Uterus (tissue), 2 donors: ENCODE data around the gene TMEM97.

ENCODE experiments used
- POLR2A ChIP-seq, 2 donors: fragments of 450-650 bp; IDR thresholded peaks; one replicate each; pipeline ENCODE4 v1.6.1; 2016; ENCODE audit warnings: antibody characterized with exemption in 2 of 2, mild to moderate bottlenecking in 1 of 2, moderate library complexity in 1 of 2
- TF ChIP-seq, protein P1 (sequence below), 4 experiments: fragments of 200-600 bp in 2 of 4; fragments of 450-650 bp in 2 of 4; sonication (generic) in 2 of 4; IDR thresholded peaks; one replicate each; pipeline ENCODE4 v1.5.1; 2016 to 2019; ENCODE audit warnings: antibody characterized with exemption in 4 of 4, mild to moderate bottlenecking in 2 of 4, moderate library complexity in 1 of 4

DNA sequence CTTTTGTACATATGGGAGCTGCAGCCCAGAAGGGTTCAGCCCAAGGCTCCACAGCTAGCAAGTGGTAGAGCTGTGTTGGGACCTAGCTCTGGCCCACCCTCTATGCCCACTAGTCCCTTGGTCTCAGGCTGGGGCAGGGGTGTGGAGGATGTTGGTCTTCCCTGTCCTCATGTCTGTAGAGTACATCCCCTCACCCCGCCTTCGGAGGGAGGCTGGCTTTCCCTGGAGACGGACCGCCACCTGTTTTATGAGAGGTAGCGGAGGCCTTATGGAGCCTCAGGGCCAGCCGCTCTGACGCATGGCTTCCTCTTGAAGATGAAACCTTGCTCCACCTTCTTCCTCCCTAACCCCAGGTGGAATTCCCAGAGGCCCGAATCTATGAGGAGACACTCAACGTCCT, 25.0 kb downstream of the TMEM97 start:
- TF ChIP-seq, protein P1, sequence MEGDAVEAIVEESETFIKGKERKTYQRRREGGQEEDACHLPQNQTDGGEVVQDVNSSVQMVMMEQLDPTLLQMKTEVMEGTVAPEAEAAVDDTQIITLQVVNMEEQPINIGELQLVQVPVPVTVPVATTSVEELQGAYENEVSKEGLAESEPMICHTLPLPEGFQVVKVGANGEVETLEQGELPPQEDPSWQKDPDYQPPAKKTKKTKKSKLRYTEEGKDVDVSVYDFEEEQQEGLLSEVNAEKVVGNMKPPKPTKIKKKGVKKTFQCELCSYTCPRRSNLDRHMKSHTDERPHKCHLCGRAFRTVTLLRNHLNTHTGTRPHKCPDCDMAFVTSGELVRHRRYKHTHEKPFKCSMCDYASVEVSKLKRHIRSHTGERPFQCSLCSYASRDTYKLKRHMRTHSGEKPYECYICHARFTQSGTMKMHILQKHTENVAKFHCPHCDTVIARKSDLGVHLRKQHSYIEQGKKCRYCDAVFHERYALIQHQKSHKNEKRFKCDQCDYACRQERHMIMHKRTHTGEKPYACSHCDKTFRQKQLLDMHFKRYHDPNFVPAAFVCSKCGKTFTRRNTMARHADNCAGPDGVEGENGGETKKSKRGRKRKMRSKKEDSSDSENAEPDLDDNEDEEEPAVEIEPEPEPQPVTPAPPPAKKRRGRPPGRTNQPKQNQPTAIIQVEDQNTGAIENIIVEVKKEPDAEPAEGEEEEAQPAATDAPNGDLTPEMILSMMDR (IDR thresholded peaks at IDR 0.05) = no peak
- no peak for TF ChIP-seq POLR2A (IDR thresholded peaks at IDR 0.05)
